ENCODE data around the gene MYO7B. TPM values are rescaled to one million over a fixed set of nuclear protein-coding genes. Genes with fewer than 3 reads are reported as not detected.

MYO7B gene
- total and polyA plus RNA-seq, 2 donors (not counting 1 experiment from before 2014, with no cell fraction given), result 5.0 to 68.2 TPM

DNA sequence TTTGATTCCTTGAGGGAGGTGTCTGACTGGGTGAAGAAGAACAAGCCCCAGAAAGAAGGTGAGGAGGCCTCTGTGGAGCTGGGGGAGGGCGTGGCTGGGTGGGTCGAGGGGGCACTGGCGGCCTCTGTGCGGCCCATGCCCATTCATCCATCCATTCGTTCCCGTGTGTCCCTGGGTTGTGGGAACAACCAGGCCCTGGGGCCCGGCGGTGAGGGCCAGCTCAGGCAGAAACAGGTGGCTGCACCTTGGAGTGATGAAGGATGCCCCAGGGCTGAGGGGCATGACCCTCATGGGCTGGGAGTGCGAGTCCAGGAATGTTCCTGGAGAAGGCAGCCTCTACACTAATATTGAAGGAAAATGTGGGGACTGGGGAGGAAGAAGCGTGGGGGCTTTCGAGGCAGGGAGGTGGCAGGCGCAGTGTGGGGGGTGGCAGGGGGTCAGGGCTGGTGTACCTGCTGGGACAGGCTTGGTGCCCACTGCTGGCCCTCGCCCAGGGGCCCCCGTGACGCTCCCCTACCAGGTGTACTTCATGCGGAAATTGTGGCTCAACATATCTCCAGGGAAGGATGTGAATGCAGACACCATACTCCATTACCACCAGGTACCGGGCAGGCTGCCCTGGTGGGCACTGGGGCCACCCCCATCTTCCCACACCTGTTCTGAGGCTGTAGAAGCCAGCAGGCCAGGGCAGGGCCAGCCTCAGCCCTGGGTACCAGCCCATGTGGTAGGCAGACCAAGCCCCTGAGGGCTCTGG, 99.3 kb downstream of the MYO7B start:
- intact Hi-C loops (cut with micrococcal nuclease), result loop anchor here (1.0 to 5.0 kb wide), 3 partner anchors 14 to 67 kb away; partner anchors contain the start of gene SFT2D3
- Histone ChIP-seq H3K36me3 (replicated peaks in 1 of 2; ENCODE audit: control extremely low read depth in 1 of 2, control insufficient read depth in 1 of 2, extremely low read depth in 1 of 2, insufficient read depth in 2 of 2, low read length in 1 of 2) (no peaks in the 10 kb centered on the region), H3K27ac (ENCODE audit: low read length in 2 of 2) (peak overlapping the region; percentile 80 to 92), H3K4me2 (replicated peaks; ENCODE audit: low read depth, low read length, poor library complexity, severe bottlenecking) (peak overlapping the region; percentile 71), H2AFZ (ENCODE audit: insufficient read depth, low read depth, low read length, poor library complexity, severe bottlenecking) (no peak overlapping the region), H3K79me2 (ENCODE audit: control insufficient read depth, insufficient read depth, low read length) (no peaks in the 10 kb centered on the region), H3K4me3 (ENCODE audit: control extremely low read depth in 1 of 5, extremely low read depth in 1 of 5, insufficient read depth in 1 of 5, low read depth in 2 of 5, low read length in 4 of 5) (no peak overlapping the region), H3K9ac (ENCODE audit: low read length) (no peak overlapping the region), H3K27me3 (replicated peaks in 1 of 4; ENCODE audit: control extremely low read depth in 1 of 4, control insufficient read depth in 3 of 4, insufficient read depth in 4 of 4, low read length in 3 of 4) (no peaks in the 10 kb centered on the region), H4K20me1 (ENCODE audit: control insufficient read depth, insufficient read depth, low read length, poor library complexity, severe bottlenecking) (no peaks in the 10 kb centered on the region), H3K4me1 (ENCODE audit: control insufficient read depth in 2 of 2, insufficient read depth in 2 of 2, low read length in 2 of 2) (peaks cover 100% of the 10 kb centered on the region in 2 donors), H3K9me3 (ENCODE audit: control extremely low read depth in 1 of 3, control insufficient read depth in 2 of 3, insufficient read depth in 1 of 3, low read length in 2 of 3) (no peaks in the 10 kb centered on the region)
- no peak for TF ChIP-seq EZH2 (IDR thresholded peaks at IDR 0.05; ENCODE audit: borderline replicate concordance, insufficient read depth, low read depth, low read length, poor library complexity, severe bottlenecking)
- TF ChIP-seq, protein P1, sequence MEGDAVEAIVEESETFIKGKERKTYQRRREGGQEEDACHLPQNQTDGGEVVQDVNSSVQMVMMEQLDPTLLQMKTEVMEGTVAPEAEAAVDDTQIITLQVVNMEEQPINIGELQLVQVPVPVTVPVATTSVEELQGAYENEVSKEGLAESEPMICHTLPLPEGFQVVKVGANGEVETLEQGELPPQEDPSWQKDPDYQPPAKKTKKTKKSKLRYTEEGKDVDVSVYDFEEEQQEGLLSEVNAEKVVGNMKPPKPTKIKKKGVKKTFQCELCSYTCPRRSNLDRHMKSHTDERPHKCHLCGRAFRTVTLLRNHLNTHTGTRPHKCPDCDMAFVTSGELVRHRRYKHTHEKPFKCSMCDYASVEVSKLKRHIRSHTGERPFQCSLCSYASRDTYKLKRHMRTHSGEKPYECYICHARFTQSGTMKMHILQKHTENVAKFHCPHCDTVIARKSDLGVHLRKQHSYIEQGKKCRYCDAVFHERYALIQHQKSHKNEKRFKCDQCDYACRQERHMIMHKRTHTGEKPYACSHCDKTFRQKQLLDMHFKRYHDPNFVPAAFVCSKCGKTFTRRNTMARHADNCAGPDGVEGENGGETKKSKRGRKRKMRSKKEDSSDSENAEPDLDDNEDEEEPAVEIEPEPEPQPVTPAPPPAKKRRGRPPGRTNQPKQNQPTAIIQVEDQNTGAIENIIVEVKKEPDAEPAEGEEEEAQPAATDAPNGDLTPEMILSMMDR (IDR thresholded peaks at IDR 0.05), result no peak
- ATAC-seq (ENCODE audit: low read depth) (no peak), DNase-seq (peak; percentile 18)
- 86% methylated on average over 13 of the region's 17 CpGs for WGBS (ENCODE audit: insufficient coverage)
- Mint-ChIP-seq H3K27me3 (no peaks in the 10 kb centered on the region), H3K9me3 (ENCODE audit: insufficient read depth) (no peaks in the 10 kb centered on the region), H3K4me1 (peaks cover 94% of the 10 kb centered on the region), H3K4me3 (peak overlapping the region; percentile 59), H3K27ac (peak overlapping the region; percentile 96)
- ChIA-PET CTCF (interaction anchor here (7.3 kb wide), 1 partner anchor 15 kb away, joined by 53 read pairs; no protein-coding TSS in a partner anchor), POLR2A (no interaction called here)

Data from B cell (primary cell).